Transverse colon (tissue), 3 donors: ENCODE measurements around the gene TNRC18.

Source experiments
- CTCF ChIP-seq, 5 experiments: fragments of 200-600 bp in 3 of 5; fragments of 450-650 bp in 2 of 5; sonication (generic) in 3 of 5; IDR thresholded peaks; 1 replicate in 2 of 5; 2 replicates in 3 of 5; pipeline ENCODE4 v1.5.1; 2016 to 2017; ENCODE audit warnings: antibody characterized with exemption in 5 of 5, inconsistent platforms in 3 of 5, mild to moderate bottlenecking in 2 of 5, moderate library complexity in 1 of 5
- POLR2A ChIP-seq: fragments of 450-650 bp; IDR thresholded peaks from one replicate; pipeline ENCODE4 v1.6.1; 2016; ENCODE audit warnings: antibody characterized with exemption, mild to moderate bottlenecking, moderate library complexity

DNA sequence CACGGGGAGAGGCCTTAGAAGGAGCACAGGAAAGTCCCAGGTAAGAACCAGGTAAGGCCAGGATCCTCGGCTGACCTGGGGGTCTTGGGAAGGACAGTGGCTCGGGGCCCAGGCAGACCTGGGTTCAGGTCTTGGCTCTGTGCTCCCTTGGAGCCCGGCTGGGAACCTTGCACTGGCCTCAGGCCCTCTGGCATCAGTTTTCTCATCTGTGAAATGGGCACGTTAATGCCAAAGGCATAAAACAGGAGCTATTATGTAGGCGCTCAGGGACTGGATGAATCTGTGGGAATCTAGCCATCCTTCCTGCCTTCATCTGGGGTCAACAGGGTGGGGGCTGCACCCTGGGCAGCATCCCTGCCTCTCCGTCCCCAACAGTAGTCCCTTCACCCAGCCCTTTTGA is 149.2 kb downstream of the TNRC18 start:
- no peak for TF ChIP-seq CTCF (IDR thresholded peaks at IDR 0.05)
- no peak for TF ChIP-seq POLR2A
